Upper lobe of left lung (tissue), 4 donors: ENCODE measurements around the gene ADARB1.

Experiments
- POLR2A ChIP-seq, 4 donors: fragments of 450-650 bp; IDR thresholded peaks; one replicate each; pipeline ENCODE4 v1.5.1; 2016 to 2017; ENCODE audit warnings: antibody characterized with exemption in 4 of 4, mild to moderate bottlenecking in 2 of 4
- TF ChIP-seq, protein P1 (sequence below), 6 experiments: fragments of 450-650 bp in 4 of 6; fragments of 200-600 bp in 2 of 6; sonication (generic) in 2 of 6; IDR thresholded peaks; one replicate each; pipeline ENCODE4 v1.5.1; 2016 to 2019; ENCODE audit warnings: antibody characterized with exemption in 6 of 6

DNA sequence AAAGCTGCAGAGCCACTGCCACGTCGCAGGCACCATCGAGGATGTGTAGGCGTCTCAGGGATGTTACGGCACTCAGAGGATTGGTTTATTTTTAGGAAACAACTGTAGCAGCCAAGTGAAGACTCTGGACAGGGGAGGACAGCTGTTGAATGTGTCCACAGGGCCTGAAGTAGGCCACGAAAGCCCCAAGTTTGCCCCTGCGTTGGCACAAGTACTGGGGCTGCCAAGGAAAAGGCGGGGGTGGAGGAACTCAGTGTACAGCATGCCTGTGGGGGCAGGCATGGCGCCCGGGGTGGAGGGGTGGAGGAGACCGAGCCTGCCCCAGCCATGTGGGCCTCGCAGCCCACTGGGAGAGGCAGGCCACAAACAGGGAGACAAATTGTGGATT is 89.7 kb downstream of the ADARB1 start:
- TF ChIP-seq, protein P1, sequence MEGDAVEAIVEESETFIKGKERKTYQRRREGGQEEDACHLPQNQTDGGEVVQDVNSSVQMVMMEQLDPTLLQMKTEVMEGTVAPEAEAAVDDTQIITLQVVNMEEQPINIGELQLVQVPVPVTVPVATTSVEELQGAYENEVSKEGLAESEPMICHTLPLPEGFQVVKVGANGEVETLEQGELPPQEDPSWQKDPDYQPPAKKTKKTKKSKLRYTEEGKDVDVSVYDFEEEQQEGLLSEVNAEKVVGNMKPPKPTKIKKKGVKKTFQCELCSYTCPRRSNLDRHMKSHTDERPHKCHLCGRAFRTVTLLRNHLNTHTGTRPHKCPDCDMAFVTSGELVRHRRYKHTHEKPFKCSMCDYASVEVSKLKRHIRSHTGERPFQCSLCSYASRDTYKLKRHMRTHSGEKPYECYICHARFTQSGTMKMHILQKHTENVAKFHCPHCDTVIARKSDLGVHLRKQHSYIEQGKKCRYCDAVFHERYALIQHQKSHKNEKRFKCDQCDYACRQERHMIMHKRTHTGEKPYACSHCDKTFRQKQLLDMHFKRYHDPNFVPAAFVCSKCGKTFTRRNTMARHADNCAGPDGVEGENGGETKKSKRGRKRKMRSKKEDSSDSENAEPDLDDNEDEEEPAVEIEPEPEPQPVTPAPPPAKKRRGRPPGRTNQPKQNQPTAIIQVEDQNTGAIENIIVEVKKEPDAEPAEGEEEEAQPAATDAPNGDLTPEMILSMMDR (IDR thresholded peaks at IDR 0.05) = no peak
- no peak for TF ChIP-seq POLR2A (IDR thresholded peaks at IDR 0.05)
